ENCODE results near the gene ERGIC1.
"Not testable (repeated sequence)": the region's sequence is repeated elsewhere in the genome, so short reads cannot be mapped to it uniquely, and the experiment has no call there.

The ERGIC1 gene

DNA sequence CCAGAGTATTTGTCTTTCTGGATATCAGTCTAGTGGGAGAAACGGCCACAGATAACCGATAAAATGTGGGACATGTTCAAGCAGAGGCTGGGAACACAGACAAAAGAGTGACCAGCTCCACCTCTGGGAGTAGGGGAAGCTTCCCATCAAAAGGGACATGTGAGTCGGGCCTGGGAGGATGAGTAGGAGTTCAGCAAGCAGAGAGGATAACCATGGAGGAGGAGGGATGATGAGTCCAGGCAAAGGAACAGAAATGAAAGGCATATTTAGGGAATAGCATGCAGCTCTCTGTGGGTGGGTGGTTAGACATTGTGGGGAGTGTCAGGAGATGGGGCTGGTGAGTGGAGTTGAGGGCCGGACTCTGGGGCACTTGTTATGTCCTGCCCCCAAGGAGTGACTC is 61.5 kb downstream of the ERGIC1 start:
- no peak for TF ChIP-seq EZH2phosphoT487 (IDR thresholded peaks at IDR 0.05; ENCODE audit: borderline replicate concordance)
- TF ChIP-seq, protein P1, sequence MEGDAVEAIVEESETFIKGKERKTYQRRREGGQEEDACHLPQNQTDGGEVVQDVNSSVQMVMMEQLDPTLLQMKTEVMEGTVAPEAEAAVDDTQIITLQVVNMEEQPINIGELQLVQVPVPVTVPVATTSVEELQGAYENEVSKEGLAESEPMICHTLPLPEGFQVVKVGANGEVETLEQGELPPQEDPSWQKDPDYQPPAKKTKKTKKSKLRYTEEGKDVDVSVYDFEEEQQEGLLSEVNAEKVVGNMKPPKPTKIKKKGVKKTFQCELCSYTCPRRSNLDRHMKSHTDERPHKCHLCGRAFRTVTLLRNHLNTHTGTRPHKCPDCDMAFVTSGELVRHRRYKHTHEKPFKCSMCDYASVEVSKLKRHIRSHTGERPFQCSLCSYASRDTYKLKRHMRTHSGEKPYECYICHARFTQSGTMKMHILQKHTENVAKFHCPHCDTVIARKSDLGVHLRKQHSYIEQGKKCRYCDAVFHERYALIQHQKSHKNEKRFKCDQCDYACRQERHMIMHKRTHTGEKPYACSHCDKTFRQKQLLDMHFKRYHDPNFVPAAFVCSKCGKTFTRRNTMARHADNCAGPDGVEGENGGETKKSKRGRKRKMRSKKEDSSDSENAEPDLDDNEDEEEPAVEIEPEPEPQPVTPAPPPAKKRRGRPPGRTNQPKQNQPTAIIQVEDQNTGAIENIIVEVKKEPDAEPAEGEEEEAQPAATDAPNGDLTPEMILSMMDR (conservative IDR thresholded peaks at IDR 0.05; ENCODE audit: low read length), result no peak
- no peak overlapping the region for H3K4me2 ChIP-seq (ENCODE audit: low read depth, low read length, poor library complexity, severe bottlenecking)
- no peaks in the 10 kb centered on the region for H3K27me3 ChIP-seq (ENCODE audit: insufficient read depth, low read length, poor library complexity, severe bottlenecking)
- no peaks in the 10 kb centered on the region for H3F3A ChIP-seq (ENCODE audit: low read depth)
- no peaks in the 10 kb centered on the region for H3K9me2 ChIP-seq (replicated peaks; ENCODE audit: low read depth, low read length)
- H3K4me3 ChIP-seq (ENCODE audit: low read length, poor library complexity, severe bottlenecking), result no peak overlapping the region
- H3K36me3 ChIP-seq (ENCODE audit: insufficient read depth, low read length), result peaks cover 55% of the 10 kb centered on the region; the same call in 1 of the 2 replicates
- H3K4me1 ChIP-seq (ENCODE audit: insufficient read depth, low read length, poor library complexity, severe bottlenecking), result no peaks in the 10 kb centered on the region
- H4K20me1 ChIP-seq (ENCODE audit: insufficient read depth, low read length, poor library complexity, severe bottlenecking), result peaks cover 4% of the 10 kb centered on the region
- no peaks in the 10 kb centered on the region for H3K9me3 ChIP-seq (ENCODE audit: insufficient read depth, low read depth, low read length)
- no peak overlapping the region for H3K9ac ChIP-seq (ENCODE audit: low read depth, low read length, poor library complexity, severe bottlenecking)
- H2AFZ ChIP-seq (ENCODE audit: low read length), result no peak overlapping the region
- no peaks in the 10 kb centered on the region for H3K79me2 ChIP-seq (ENCODE audit: insufficient read depth, low read length)

DNA sequence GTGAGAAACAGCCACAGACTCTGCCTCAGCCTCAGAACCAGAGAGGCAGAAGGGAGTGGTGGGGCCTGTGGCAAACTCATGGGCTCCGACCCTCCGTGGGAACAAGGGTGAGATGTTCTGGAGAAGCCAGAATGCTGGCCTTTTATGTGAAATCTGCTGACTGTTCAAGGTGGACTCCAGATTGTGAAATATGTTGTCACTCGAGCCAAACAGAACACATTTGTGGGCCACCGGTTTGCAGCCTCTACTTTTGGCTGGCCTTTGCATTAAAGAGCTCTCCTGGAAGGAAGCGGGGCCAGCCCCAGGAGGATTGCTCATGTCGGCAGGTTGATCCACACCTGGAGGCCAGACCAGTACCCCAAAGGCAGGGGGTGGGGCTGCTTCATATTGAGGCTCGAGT is 62.4 kb downstream of the ERGIC1 start:
- Histone ChIP-seq H3F3A (ENCODE audit: low read depth) (no peaks in the 10 kb centered on the region), H3K79me2 (ENCODE audit: insufficient read depth, low read length) (no peaks in the 10 kb centered on the region), H3K9ac (ENCODE audit: low read depth, low read length, poor library complexity, severe bottlenecking) (no peak overlapping the region), H3K4me1 (ENCODE audit: insufficient read depth, low read length, poor library complexity, severe bottlenecking) (no peaks in the 10 kb centered on the region), H3K36me3 (ENCODE audit: insufficient read depth, low read length) (peaks cover 54% of the 10 kb centered on the region; the same call in 1 of the 2 replicates), H2AFZ (ENCODE audit: low read length) (no peak overlapping the region), H3K4me3 (ENCODE audit: low read length, poor library complexity, severe bottlenecking) (no peak overlapping the region), H4K20me1 (ENCODE audit: insufficient read depth, low read length, poor library complexity, severe bottlenecking) (peaks cover 4% of the 10 kb centered on the region), H3K9me2 (replicated peaks; ENCODE audit: low read depth, low read length) (no peaks in the 10 kb centered on the region), H3K4me2 (ENCODE audit: low read depth, low read length, poor library complexity, severe bottlenecking) (no peak overlapping the region), H3K9me3 (ENCODE audit: insufficient read depth, low read depth, low read length) (no peaks in the 10 kb centered on the region), H3K27me3 (ENCODE audit: insufficient read depth, low read length, poor library complexity, severe bottlenecking) (no peaks in the 10 kb centered on the region)
- no peak for TF ChIP-seq EZH2phosphoT487 (IDR thresholded peaks at IDR 0.05; ENCODE audit: borderline replicate concordance)
- TF ChIP-seq, protein P1 (conservative IDR thresholded peaks at IDR 0.05; ENCODE audit: low read length), result no peak

DNA sequence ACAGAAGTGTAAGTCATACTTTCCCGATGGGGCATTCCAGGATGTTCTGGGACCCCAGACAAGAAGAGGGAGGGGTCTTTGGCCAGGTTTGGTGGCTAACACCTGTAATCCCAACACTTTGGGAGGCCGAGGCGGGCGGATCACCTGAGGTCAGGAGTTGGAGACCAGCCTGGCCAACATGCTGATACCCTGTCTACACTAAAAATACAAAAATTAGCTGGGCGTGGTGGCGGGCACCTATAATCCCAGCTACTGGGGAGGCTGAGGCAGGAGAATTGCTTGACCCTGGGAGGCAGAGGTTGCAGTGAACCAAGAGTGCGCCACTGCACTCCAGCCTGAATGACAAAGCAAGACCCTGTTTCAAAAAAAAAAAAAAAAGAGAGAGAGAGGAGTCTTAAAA is 63.0 kb downstream of the ERGIC1 start:
- H4K20me1 ChIP-seq (ENCODE audit: insufficient read depth, low read length, poor library complexity, severe bottlenecking); H3K9me2 ChIP-seq (replicated peaks; ENCODE audit: low read depth, low read length); H3K4me1 ChIP-seq (ENCODE audit: insufficient read depth, low read length, poor library complexity, severe bottlenecking); H3K27me3 ChIP-seq (ENCODE audit: insufficient read depth, low read length, poor library complexity, severe bottlenecking); H3K9me3 ChIP-seq (ENCODE audit: insufficient read depth, low read depth, low read length); H3K79me2 ChIP-seq (ENCODE audit: insufficient read depth, low read length); H3F3A ChIP-seq (ENCODE audit: low read depth); H3K9ac ChIP-seq (ENCODE audit: low read depth, low read length, poor library complexity, severe bottlenecking); H3K4me3 ChIP-seq (ENCODE audit: low read length, poor library complexity, severe bottlenecking); H3K4me2 ChIP-seq (ENCODE audit: low read depth, low read length, poor library complexity, severe bottlenecking); H2AFZ ChIP-seq (ENCODE audit: low read length): not testable (repeated sequence)
- peaks cover 52% of the 10 kb centered on the region; the same call in 1 of the 2 replicates for H3K36me3 ChIP-seq (ENCODE audit: insufficient read depth, low read length)

DNA sequence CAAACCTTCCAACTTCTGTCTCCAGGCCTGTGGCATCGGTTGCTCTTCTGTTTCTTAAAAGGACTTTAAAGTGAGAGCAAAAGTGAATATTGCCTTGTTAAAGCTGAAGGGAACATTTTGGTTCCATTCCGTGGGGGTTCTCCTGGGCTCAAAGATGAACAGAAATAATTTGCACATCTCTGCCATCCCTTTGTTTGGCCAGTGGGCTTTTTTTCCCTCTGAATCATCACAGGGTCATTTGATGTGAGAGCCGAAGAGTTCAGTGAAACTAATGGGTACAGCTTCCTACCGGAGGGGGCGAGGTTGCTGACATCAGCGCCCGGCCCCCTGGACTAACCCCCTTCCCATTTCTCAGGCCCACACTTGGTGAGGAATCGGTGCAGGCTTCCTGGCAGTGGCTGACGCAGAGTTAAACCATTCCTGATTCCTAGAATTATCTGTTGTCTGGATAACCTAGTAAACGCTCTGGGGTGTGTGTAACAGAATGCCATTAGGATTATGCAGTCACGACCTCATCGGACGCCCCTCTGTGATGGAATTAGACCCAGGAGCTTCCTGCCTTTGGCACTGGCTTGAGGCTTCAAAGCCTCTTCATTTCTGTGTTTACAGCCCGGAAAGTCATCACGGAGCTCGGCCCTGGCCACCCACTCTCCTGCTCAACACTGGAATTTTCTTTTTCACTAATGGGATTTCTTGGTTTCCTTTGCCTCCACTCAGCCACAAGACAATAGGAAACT is 63.6 kb downstream of the ERGIC1 start:
- Histone ChIP-seq H3F3A (ENCODE audit: low read depth) (no peaks in the 10 kb centered on the region), H3K79me2 (ENCODE audit: insufficient read depth, low read length) (no peaks in the 10 kb centered on the region), H2AFZ (ENCODE audit: low read length) (no peak overlapping the region), H3K27me3 (ENCODE audit: insufficient read depth, low read length, poor library complexity, severe bottlenecking) (no peaks in the 10 kb centered on the region), H3K4me1 (ENCODE audit: insufficient read depth, low read length, poor library complexity, severe bottlenecking) (no peaks in the 10 kb centered on the region), H4K20me1 (ENCODE audit: insufficient read depth, low read length, poor library complexity, severe bottlenecking) (no peaks in the 10 kb centered on the region), H3K9me2 (replicated peaks; ENCODE audit: low read depth, low read length) (no peaks in the 10 kb centered on the region), H3K4me3 (ENCODE audit: low read length, poor library complexity, severe bottlenecking) (no peak overlapping the region), H3K4me2 (ENCODE audit: low read depth, low read length, poor library complexity, severe bottlenecking) (no peak overlapping the region), H3K36me3 (ENCODE audit: insufficient read depth, low read length) (peaks cover 49% of the 10 kb centered on the region; the same call in 1 of the 2 replicates), H3K9me3 (ENCODE audit: insufficient read depth, low read depth, low read length) (no peaks in the 10 kb centered on the region), H3K9ac (ENCODE audit: low read depth, low read length, poor library complexity, severe bottlenecking) (no peak overlapping the region)
- TF ChIP-seq EZH2phosphoT487 (IDR thresholded peaks at IDR 0.05; ENCODE audit: borderline replicate concordance), result no peak
- TF ChIP-seq, protein P1 (conservative IDR thresholded peaks at IDR 0.05; ENCODE audit: low read length), result no peak
